Mammary epithelial cell (primary cell): ENCODE measurements around the gene RPGRIP1.

Source experiments
- CTCF ChIP-seq, 2 donors: IDR thresholded peaks in 1 of 2; conservative IDR thresholded peaks in 1 of 2; 2 replicates each; pipeline ENCODE4 v1.5.1; 2011 to 2012; ENCODE audit warnings: inconsistent platforms in 2 of 2, low read length in 2 of 2, mild to moderate bottlenecking in 2 of 2, control low read depth in 1 of 2, low read depth in 1 of 2; ENCODE audit not compliant: insufficient read depth in 1 of 2; ENCODE audit errors: extremely low read depth in 1 of 2
- EZH2 ChIP-seq: IDR thresholded peaks from 2 replicates; pipeline ENCODE4 v1.6.1; 2012; ENCODE audit warnings: low read length, inconsistent platforms, borderline replicate concordance

DNA sequence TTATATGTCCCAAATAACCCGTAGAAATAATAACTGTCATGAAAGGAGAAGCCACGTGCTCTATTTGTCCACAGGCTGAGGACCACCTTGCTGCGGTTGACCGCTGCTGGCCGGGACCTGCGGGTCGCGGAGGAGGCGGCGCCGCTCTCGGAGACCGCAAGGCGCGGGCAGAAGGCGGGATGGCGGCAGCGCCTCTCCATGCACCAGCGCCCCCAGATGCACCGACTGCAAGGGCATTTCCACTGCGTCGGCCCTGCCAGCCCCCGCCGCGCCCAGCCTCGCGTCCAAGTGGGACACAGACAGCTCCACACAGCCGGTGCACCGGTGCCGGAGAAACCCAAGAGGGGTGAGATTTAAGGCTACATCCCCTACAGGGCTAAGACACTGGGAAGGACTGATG is 21.0 kb downstream of the RPGRIP1 start:
- no peak for TF ChIP-seq CTCF (conservative IDR thresholded peaks at IDR 0.05 in 1 of 2, IDR thresholded peaks at IDR 0.05 in 1 of 2; ENCODE audit: extremely low read depth in 1 of 2, insufficient read depth in 1 of 2, low read depth in 1 of 2, low read length in 2 of 2)
- peak; percentile 83 for TF ChIP-seq EZH2
